GM12878 (cell line): ENCODE measurements around the gene SFMBT1. TPM values are rescaled to one million over a fixed set of nuclear protein-coding genes. Genes with fewer than 3 reads are reported as not detected.

Experiments used
- ATAC-seq: fragments of 200-7000 bp; cut with Tn5 transposase; 3 replicates; pipeline ENCODE4 v1.9.1; 2020; ENCODE audit warnings: mild to moderate bottlenecking, moderate library complexity
- BruUV-seq: library from RNA; stranded (reverse); fragments of 400-500 nt; replicated peaks from 2 replicates; lab custom pipeline; 2021; lab: Mats Ljungman, UMichigan
- CTCF ChIA-PET: fragments of 300-600 bp; sonication (Branson Sonifier 250); formaldehyde crosslinking; extraction: SDS; loops from one replicate; lab custom pipeline; 2021; ENCODE audit warnings: inconsistent platforms; lab: Yijun Ruan, JAX
- POLR2A ChIA-PET: fragments of 350-600 bp; formaldehyde crosslinking; extraction: SDS; loops from one replicate; lab custom pipeline; 2021; ENCODE audit warnings: inconsistent platforms; lab: Charles Lee
- RAD21 ChIA-PET: fragments of 300-600 bp; sonication (Branson Sonifier 250); formaldehyde crosslinking; loops from one replicate; lab custom pipeline; 2023; ENCODE audit warnings: antibody characterized with exemption; ENCODE audit not compliant: unreplicated experiment; lab: Charles Lee
- SMC1A ChIA-PET: fragments of 300-600 bp; sonication (Branson Sonifier 250); formaldehyde crosslinking; loops from one replicate; lab custom pipeline; 2023; ENCODE audit not compliant: unreplicated experiment, uncharacterized antibody; lab: Charles Lee
- DNase-seq: peaks from one replicate; pipeline ENCODE4 v3.0.0-alpha.2; 2011; ENCODE audit warnings: low read depth, low spot score
- FAIRE-seq: peaks from 3 replicates; lab custom pipeline; 2011; peaks lifted over from hg19 to GRCh38; lab: Jason Lieb, UNC
- H2AFZ ChIP-seq: 2 replicates; pipeline ENCODE4 v1.6.0; 2011; ENCODE audit warnings: low read depth, low read length, control low read depth; ENCODE audit not compliant: control insufficient read depth
- H3K27ac ChIP-seq: 2 replicates; pipeline ENCODE4 v1.5.1; 2011; ENCODE audit warnings: control low read depth; ENCODE audit not compliant: control insufficient read depth, insufficient read depth
- H3K27me3 ChIP-seq, 2 experiments: replicated peaks in 1 of 2; 2 replicates each; pipeline versions ENCODE4 v1.6.0 to v1.6.1; 2011; ENCODE audit warnings: low read length in 1 of 2; ENCODE audit not compliant: control insufficient read depth in 2 of 2, insufficient read depth in 2 of 2
- H3K36me3 ChIP-seq, 2 experiments: 2 replicates each; pipeline ENCODE4 v1.5.1; 2011; ENCODE audit warnings: low read length in 1 of 2; ENCODE audit not compliant: control insufficient read depth in 2 of 2, insufficient read depth in 2 of 2
- H3K4me1 ChIP-seq: 2 replicates; pipeline ENCODE4 v1.6.1; 2011; ENCODE audit warnings: mild to moderate bottlenecking, low read length, moderate library complexity, mixed read lengths; ENCODE audit not compliant: control insufficient read depth, insufficient read depth
- H3K4me2 ChIP-seq: 2 replicates; pipeline ENCODE4 v1.6.0; 2011; ENCODE audit warnings: control low read depth; ENCODE audit not compliant: control insufficient read depth, insufficient read depth
- H3K4me3 ChIP-seq: fragments of 200-600 bp; sonication (generic); 2 replicates; pipeline ENCODE4 v1.5.1; 2016
- H3K79me2 ChIP-seq: 2 replicates; pipeline ENCODE4 v1.6.0; 2011; ENCODE audit warnings: low read length; ENCODE audit not compliant: control insufficient read depth, insufficient read depth
- H3K9ac ChIP-seq: 2 replicates; pipeline ENCODE4 v1.8.0; 2011; ENCODE audit warnings: low read length, control low read depth, mixed read lengths; ENCODE audit not compliant: control insufficient read depth, insufficient read depth
- H3K9me3 ChIP-seq: replicated peaks from 3 replicates; pipeline ENCODE4 v1.5.1; 2011; ENCODE audit warnings: mild to moderate bottlenecking, low read length; ENCODE audit not compliant: control insufficient read depth, insufficient read depth
- H4K20me1 ChIP-seq: 2 replicates; pipeline ENCODE4 v1.6.0; 2011; ENCODE audit not compliant: control insufficient read depth, insufficient read depth
- BCL11A ChIP-seq: IDR thresholded peaks from 2 replicates; pipeline ENCODE4 v1.6.1; 2011; ENCODE audit warnings: low read depth, low read length
- CEBPZ ChIP-seq: fragments of 150-350 bp; IDR thresholded peaks from 2 replicates; pipeline ENCODE4 v1.6.1; 2016; ENCODE audit warnings: low read depth, low read length
- PML ChIP-seq: IDR thresholded peaks from 2 replicates; pipeline ENCODE4 v1.6.1; 2012; ENCODE audit warnings: low read length, inconsistent platforms
- RUNX3 ChIP-seq: IDR thresholded peaks from 2 replicates; pipeline ENCODE4 v1.6.1; 2012; ENCODE audit warnings: low read length, inconsistent platforms
- SMC3 ChIP-seq: IDR thresholded peaks from 2 replicates; pipeline ENCODE4 v1.6.1; 2011; ENCODE audit warnings: low read length, improper control_type of control experiment, borderline replicate concordance
- SRF ChIP-seq, 2 experiments: IDR thresholded peaks; 2 replicates each; pipeline ENCODE4 v1.6.1; 2011; ENCODE audit warnings: low read depth in 2 of 2, low read length in 2 of 2, mild to moderate bottlenecking in 1 of 2, moderate library complexity in 1 of 2
- STAT1 ChIP-seq: fragments of 450-650 bp; conservative IDR thresholded peaks from 2 replicates; pipeline ENCODE4 v1.6.1; 2014; ENCODE audit warnings: antibody characterized with exemption, mild to moderate bottlenecking
- STAT3 ChIP-seq: IDR thresholded peaks from 2 replicates; pipeline ENCODE4 v1.6.1; 2011; ENCODE audit warnings: low read depth, low read length, improper control_type of control experiment
- TARDBP ChIP-seq: IDR thresholded peaks from 2 replicates; pipeline ENCODE4 v1.6.1; 2016; ENCODE audit warnings: borderline replicate concordance
- WGBS: methylation state at CpG from one replicate; pipeline ENCODE4 v1.1.6; 2016; ENCODE audit warnings: low lambda C conversion rate; ENCODE audit not compliant: insufficient replicate concordance, insufficient coverage; ENCODE audit errors: missing lambda C conversion rate; 5-methylcytosine and 5-hydroxymethylcytosine counted together
- in situ Hi-C: fragments of 300-500 bp; cut with MboI; formaldehyde crosslinking; loops from 9 replicates; pipeline ENCODE4 v1.14.3; 2018; ENCODE audit warnings: mixed read lengths
- intact Hi-C: fragments of 100-400 bp; cut with micrococcal nuclease; formaldehyde crosslinking; loops from one replicate; pipeline ENCODE4 v1.14.2; 2022; ENCODE audit not compliant: unreplicated experiment
- polyA plus RNA-seq, 11 experiments: library from polyadenylated mRNA; depleted of rRNA in 4 of 11; unstranded in 6 of 11; stranded (reverse) in 5 of 11; fragments of >200 nt; fragmentation: Nextera tagmentation in 4 of 11; fragmentation: Illumina TruSeq in 1 of 11; extraction: Ambion mirVana in 4 of 11; extraction: Trizol in 1 of 11; gene quantifications; 1 replicate in 1 of 11; 2 replicates in 10 of 11; pipeline versions ENCODE4 v1.2.1 to v1.2.3, GENCODE V29; 2011 to 2016; ENCODE audit warnings: inconsistent platforms in 2 of 11, missing spikeins in 2 of 11, low read depth in 1 of 11
- total RNA-seq, 4 experiments: library from RNA; depleted of rRNA in 3 of 4; stranded (reverse); fragments of >200 nt in 3 of 4; fragmentation: Illumina TruSeq in 1 of 4; extraction: Trizol in 1 of 4; gene quantifications; 2 replicates each; pipeline versions ENCODE4 v1.2.1 to v1.2.3, GENCODE V29; 2013 to 2021
- TF ChIP-seq, protein P1 (sequence below): fragments of 450-650 bp; formaldehyde crosslinking; IDR thresholded peaks from 2 replicates; pipeline ENCODE4 v1.4.0; 2020; ENCODE audit warnings: mild to moderate bottlenecking, moderate library complexity

The SFMBT1 gene
- total and polyA plus RNA-seq, 10 of the 15 experiments (the other 5 are each of a cell fraction or from before 2014, with no cell fraction given) = 3.2 to 19.5 (median 11.4) TPM

DNA sequence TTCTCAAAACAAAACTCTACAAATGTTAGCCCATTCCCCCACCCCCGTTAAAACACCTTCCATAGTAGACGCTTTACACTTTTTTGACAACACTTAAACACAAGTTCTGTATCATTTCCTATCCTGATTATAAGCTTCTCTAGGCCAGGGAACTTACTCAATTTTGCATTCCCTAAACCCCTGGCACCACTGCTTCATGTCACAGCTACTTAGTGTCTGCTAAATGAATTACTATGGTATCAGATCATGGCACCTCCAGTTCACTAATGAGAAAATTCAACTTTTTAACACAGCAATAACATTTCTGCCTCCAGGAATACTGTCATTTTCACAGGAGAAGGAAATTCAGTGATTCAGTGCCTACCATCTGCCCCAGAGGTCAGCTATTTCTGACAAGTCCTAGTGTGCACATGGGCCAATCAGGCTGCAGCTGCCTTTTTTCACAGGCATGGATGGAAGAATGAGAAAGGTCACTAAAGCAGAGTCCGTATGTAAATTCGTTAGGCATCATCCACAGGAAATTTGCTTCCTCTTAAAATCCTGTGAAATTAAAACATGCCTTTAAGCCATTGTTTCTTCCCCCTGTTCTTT, 18.5 kb downstream of the SFMBT1 start:
- DNase-seq = no peak
- Histone ChIP-seq H3K36me3 (no peaks in the 10 kb centered on the region; a peak in 1 of 4 replicates), H3K9me3 (no peaks in the 10 kb centered on the region), H3K79me2 (peaks cover 16% of the 10 kb centered on the region), H3K27ac (no peak overlapping the region), H3K9ac (no peak overlapping the region), H3K4me3 (no peak overlapping the region), H3K27me3 (no peaks in the 10 kb centered on the region), H4K20me1 (no peaks in the 10 kb centered on the region), H2AFZ (no peak overlapping the region), H3K4me1 (peaks cover 5% of the 10 kb centered on the region; the same call in 1 of the 2 replicates), H3K4me2 (no peak overlapping the region)
- SMC1A ChIA-PET = interaction anchor here (0.9 to 2.4 kb wide), 9 partner anchors 8 to 93 kb away, joined by 3 to 7 read pairs (median 4); no protein-coding TSS in a partner anchor
- CTCF ChIA-PET = interaction anchor here (0.8 to 1.9 kb wide), 4 partner anchors 8 to 107 kb away, joined by 3 to 4 read pairs (median 3); no protein-coding TSS in a partner anchor
- peak; percentile 7 for FAIRE-seq
- WGBS = 93% methylated on average over 4 of the region's 4 CpGs
- in situ Hi-C loops (no loop called here), intact Hi-C loops (no loop called here)
- ATAC-seq = no peak
- POLR2A ChIA-PET = no interaction called here
- no TSS peak for BruUV-seq
- TF ChIP-seq SMC3 = no peak
- no peak for TF ChIP-seq SRF (IDR thresholded peaks at IDR 0.05; ENCODE audit: low read depth in 2 of 2, low read length in 2 of 2)
- TF ChIP-seq TARDBP = no peak
- TF ChIP-seq PML = no peak
- no peak for TF ChIP-seq CEBPZ
- TF ChIP-seq BCL11A = no peak
- no peak for TF ChIP-seq STAT1
- TF ChIP-seq, protein P1, sequence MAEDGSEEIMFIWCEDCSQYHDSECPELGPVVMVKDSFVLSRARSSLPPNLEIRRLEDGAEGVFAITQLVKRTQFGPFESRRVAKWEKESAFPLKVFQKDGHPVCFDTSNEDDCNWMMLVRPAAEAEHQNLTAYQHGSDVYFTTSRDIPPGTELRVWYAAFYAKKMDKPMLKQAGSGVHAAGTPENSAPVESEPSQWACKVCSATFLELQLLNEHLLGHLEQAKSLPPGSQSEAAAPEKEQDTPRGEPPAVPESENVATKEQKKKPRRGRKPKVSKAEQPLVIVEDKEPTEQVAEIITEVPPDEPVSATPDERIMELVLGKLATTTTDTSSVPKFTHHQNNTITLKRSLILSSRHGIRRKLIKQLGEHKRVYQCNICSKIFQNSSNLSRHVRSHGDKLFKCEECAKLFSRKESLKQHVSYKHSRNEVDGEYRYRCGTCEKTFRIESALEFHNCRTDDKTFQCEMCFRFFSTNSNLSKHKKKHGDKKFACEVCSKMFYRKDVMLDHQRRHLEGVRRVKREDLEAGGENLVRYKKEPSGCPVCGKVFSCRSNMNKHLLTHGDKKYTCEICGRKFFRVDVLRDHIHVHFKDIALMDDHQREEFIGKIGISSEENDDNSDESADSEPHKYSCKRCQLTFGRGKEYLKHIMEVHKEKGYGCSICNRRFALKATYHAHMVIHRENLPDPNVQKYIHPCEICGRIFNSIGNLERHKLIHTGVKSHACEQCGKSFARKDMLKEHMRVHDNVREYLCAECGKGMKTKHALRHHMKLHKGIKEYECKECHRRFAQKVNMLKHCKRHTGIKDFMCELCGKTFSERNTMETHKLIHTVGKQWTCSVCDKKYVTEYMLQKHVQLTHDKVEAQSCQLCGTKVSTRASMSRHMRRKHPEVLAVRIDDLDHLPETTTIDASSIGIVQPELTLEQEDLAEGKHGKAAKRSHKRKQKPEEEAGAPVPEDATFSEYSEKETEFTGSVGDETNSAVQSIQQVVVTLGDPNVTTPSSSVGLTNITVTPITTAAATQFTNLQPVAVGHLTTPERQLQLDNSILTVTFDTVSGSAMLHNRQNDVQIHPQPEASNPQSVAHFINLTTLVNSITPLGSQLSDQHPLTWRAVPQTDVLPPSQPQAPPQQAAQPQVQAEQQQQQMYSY (CRISPR knock-in tag) = no peak
- no peak for TF ChIP-seq RUNX3
- no peak for TF ChIP-seq STAT3
- RAD21 ChIA-PET = no interaction called here
